ENCODE results near the gene PLSCR3. TPM values are rescaled to one million over a fixed set of nuclear protein-coding genes. Genes with fewer than 3 reads are reported as not detected.

Gene PLSCR3
- total RNA-seq, 1 experiment from 2014 or later, result 29.2 TPM

DNA sequence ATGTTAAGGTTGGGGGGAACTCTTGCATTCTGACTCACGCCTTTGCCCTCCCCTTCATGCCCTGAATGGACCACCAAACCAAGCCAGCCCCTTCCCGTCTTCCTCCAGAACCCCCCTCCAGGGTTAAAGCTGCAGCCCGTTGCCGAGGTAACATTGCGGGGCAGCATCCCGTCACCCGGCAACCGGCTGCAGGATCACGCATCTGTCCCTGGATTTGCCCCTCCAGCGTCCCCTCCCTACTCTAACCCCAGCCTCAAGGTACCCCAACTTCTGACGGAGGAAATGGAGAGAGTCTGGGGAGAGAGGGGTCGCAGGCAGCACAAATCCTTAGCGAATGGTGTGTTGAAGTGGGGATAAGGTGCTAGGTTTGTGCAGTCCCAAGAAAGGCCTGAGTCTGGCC, 12.8 kb upstream of the PLSCR3 start:
- DNase-seq (ENCODE audit: low read depth), result no peak

DNA sequence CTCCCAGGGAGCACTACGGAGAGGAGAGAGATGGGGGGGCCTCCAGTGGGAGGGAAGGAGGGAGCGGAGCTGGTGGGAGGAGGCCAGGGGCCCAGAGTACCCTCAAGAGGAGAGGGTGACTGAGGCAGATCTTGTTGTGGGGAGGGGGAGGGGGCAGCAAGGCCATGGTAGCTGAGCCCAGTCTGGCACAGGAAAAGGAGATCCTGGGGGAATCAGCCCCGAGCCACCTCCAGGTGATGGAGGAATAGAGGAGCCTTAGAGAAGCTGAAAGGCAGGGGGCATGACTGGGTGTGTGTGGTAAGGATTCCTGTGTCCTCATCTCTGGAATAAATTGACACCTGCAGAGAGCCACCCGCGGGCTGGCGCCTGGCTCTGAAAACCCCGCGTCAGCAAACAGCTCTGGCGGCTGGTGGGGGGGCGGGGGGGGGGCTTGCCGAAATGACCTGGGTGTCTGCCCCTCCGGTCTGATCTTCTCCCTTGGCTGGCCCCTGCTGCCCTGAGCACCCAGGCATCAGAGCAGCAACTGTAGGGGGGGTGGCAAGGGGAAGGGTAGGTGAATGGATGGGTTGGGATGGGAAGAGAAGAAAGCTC, 12.0 kb upstream of the PLSCR3 start:
- no peak for DNase-seq (ENCODE audit: low read depth)

DNA sequence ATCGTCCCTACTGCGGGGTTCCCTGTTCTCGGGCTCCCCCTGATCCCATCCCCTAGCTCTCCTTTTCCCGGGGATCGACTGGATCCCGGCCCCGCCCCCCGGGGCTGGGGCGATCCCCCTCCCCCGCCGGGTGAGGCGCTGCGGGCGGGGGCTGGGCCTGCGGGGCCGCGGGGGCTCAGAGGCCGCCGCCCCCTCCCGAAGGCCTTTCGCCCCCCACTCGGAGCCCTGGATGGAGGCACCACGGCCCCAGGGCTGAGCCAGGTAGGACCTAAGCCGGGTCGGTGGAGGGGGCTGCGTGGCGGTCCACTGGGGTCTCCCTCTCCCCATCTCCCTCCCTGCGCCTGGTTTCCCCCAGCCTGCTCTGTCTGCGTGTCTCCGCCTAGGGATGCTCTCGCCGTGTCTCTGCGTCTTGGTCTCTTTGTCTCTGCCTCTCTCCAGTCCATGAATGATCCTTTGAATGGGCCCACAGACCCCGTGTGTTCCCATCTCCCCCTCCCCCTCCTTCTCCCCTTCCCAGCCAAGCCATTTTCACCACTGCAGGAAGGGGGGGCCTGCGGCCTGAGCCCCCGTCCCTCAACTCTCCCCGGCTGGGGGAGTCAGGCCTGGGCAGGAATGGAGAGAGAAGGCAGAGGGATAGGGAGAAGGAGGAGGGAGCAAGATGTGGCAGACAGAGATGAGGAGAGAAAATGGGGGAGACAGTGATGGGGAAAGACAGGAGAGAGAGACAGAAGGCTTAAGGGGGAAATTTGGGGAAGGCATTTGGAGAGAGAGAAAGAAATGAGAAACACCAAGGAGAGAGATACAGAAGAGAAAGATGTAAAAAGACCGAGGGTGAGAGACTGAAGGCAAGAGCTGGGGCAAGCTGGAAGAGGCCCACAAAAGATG, 11.3 kb upstream of the PLSCR3 start:
- no peak for DNase-seq (ENCODE audit: low read depth)

DNA sequence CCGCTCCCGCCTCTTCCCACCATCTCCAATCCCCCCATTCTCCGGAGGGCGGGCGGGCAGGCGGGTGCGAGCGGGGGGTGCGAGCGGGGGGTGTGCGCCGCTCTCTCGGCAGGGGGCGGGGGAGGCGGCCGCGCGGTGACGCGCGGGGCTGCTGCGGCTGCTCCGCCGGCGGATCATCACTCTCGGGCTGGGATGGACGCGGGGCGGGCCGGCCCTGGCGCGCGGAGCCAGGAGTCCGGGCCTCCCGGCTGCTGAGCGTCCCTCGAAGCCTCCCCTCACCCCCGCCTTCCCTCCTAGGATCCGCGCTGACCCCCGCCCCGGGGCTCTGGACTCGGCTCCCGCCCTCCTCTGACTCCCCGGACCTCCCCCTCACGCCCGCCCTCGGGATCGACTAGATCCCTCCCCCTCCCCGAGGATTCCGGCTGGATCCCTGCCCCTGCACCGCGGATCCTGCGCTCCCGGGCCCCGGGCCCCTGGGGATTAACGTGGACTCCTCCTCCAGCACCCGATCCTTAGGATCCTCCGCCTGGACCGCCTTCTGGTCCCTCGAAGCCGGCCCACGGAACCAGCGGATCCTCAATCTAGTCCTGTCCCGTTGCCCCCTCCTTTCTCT, 10.5 kb upstream of the PLSCR3 start:
- peak; percentile 26 for DNase-seq (ENCODE audit: low read depth)

DNA sequence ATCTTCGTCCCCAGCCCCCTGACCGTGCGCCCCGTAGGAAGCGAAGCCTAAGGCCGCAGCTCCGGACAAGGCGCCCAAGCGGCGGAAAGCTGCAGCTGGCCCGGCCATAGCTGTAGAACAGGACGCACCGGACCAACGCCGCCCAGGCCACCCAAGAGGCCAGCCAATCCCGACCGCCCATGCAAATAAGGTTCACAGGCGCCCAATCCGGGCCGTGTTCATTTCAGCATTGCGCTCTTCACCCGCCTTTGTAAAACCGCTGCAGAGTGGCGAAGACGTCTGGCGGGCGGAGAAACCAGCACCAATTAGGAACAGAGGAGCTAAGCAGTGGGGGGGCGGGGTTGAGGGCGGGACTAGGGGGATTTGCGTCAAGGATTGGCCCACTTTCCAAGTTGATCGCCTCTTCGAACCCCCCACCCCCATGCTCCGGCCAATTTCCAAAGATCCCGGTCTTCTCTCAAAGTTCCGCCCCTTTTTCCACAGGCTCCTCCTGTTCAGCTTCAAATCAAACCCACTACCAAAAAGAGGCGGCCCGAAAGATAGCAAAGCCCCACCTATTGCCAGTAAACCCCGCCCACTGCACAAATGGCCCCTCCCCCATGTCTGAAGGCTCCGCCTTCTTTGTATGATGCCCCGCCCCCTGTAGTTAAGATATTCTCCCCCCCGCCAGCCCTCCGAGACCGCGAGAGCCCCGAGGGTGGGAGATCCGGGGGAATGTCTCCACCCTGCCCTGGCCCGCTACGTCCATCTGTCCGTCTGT, 9.8 kb upstream of the PLSCR3 start, which contains the start of gene TMEM256:
Gene TMEM256 (minus strand): TSS at position 121 of the 760 bp plus-strand sequence. CDS start 13 bp downstream, at position 108.
- peak; percentile 99 for DNase-seq (ENCODE audit: low read depth)

DNA sequence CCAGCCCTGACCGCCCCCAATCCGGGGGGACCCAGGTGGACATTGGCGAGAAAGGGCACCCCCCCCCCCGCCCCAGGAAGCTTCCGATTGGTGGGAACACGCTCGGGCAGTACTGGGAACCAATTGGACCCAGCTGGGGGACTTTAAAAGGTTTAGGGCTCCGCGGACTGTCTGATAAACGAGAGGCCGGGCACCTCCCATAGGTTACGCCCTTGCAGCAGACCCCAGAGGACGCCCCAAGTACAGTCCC, 9.3 kb upstream of the PLSCR3 start:
- DNase-seq (ENCODE audit: low read depth), result peak; percentile 76

DNA sequence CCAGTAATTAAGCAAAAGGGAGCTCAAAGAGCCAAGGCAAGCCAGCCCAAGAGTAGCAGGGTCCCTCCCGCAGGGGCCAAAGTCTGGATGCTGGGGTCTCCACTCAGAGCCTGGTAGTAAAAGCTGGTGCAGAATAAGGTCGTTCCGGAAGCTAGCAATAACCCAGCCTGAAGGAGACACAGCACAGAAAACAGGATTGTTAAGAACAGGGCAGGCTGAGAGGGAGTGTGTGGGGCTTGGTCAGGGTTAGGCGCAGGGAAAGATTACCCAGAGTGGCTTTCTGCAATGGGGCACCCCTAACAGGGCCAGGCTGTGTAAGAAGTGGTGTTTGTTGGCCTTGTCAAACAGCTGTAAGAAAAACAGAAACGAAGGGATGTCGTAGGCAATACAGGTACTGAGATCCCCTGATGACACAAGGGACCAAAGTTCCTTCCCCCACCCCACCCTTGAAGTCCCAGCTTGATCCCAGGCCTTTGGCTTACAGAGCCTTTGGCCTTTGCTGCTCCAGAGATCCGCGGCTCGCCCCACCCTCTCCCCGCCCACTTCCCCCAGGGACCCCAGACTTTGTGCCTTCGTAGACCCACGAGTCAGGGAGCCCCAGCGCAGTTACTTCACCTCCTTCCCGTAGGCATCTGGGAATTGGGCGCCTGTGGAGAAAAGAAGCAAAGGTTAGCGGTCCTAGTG, 8.9 kb upstream of the PLSCR3 start:
- no peak for DNase-seq (ENCODE audit: low read depth)

DNA sequence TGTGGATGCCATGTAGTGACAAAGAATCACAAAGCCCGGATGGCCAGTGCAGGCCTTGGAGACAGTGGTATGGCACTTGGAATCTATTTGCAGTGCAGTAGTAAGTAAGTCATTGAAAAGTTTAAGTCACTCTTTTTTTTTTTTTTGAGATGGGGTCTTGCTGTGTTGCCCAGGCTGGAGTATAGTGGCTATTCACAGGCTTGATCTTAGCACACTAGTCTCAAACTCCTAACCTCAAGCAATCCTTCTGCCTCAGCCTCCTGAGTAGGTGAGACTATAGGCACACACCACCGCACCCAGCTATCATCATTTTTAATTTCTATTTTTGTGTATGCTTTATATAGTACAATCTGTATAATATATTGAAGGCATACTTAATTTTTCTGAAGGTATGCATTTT, 4.3 kb upstream of the PLSCR3 start:
- no peak for DNase-seq (ENCODE audit: low read depth)

DNA sequence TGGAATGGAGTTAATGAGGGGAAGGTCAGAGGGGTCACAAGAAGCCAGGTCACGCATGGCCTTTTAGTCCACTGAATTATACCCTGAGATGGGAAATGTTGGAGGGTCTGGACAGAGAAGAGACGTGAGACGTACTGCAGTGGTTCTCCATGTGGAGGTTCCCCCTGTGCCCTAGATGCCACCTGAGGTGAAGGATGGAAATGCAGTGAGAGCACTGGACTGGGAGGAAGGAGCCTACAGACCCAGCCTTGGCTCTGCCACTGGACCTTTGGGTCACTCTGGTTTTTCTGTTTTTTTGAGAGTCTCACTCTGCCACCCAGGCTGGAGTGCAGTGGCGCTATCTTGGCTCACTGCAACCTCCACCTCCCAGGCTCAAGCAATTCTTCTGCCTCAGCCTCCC, 1.8 kb upstream of the PLSCR3 start:
- DNase-seq (ENCODE audit: low read depth), result no peak

DNA sequence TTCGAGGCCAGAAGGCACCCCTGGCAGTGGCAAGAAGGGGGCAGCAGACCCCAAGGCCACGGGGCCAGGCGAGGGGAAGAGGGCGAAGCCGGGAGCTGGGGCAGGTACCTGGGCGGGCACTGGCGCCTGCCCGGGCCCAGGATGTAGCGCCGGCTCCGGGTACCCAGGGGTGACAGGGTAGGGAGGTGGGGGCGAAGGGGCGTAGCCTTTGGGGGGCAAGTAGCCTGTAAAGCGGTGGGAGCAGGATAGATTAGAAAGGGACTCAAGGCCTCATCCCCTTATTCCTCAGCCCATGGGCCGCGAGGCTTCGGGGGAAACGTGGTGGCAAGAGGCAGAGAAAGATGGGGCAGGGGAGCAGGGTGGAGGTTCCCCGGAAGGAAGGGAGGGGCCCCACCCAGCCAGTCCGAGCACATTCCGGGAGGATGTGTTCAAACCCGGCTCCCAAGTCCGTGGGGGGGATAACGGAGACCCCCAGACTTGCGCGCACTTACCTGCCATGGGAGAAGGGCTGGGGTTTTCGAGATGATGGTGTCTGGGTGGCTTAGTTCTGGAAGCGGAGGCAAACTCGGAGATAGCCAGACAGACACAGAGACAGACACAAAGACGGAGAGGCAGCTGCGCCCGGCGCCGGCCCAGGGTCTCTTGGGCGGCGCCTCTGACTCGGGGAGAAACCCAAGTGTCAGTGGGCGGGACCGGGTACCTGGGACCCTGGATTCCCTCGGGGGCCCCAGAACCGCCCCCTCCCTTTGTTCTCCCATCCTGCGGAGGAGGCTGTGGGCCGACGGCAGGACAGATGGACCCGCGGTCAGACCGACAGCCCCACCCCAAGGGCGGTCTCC, 493 bp downstream of the PLSCR3 start:
- DNase-seq (ENCODE audit: low read depth), result peak; percentile 31

DNA sequence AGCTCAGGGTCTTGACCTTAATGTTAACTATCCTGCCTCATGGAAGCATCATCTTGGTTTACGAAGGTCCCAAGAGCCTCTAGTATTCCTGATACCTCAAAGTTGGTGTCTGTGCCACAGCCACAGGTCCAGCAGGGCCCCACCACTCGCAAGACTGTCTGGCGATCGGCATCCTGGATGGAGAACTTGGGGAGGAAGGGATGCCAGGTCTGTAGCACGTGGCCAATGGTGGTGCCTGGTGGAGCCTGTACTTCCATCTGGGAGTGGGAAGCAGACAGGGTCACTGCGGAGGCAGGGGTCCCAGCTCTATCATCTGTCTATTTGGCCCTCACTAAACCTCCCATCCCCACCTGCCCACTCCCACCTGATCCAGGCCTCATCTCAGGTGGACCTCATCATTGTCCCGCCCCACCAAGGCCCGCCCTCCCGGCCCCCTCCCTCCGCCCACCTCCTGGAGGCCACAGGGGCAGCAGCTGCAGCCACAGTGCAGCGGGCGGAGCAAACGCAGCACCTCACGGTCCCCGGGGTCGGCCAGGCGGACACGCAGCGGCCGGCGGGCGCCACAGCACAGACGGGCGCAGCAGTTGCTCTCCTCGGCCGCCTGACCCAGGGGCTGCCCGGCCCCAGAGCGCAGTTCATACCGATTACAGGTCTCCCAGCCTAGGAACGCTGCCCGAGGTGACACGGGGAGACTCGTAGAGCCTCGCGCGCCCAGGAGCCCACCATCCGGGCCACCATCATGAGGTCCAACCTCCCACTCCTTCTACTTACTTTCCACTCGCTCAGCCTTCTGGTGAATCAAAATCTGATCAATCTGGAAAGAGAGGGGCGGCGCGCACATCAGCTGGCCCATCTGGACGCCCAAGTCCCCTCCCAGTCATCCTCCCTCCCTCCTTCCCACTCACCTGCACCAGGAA, 1.4 kb downstream of the PLSCR3 start:
- DNase-seq (ENCODE audit: low read depth), result no peak

DNA sequence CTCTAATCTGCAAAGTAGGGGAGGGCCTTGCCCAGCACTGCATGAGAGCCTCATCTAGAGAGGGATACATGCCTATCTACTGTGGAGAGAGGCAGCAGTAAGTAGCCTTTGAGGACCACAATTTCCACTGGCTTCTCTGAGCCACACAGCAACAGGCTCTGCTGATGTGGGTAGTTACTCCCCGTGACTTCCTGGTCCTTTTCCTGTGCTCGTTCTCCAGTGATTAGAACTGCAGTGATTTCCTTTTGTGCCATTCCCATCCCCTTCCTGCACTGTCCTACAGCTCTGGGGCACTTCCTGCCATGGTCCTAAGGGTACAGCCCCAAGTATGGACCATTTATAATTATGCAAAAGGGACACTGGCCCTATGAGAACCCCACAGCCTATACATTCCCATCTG, 3.0 kb downstream of the PLSCR3 start:
- no peak for DNase-seq (ENCODE audit: low read depth)

DNA sequence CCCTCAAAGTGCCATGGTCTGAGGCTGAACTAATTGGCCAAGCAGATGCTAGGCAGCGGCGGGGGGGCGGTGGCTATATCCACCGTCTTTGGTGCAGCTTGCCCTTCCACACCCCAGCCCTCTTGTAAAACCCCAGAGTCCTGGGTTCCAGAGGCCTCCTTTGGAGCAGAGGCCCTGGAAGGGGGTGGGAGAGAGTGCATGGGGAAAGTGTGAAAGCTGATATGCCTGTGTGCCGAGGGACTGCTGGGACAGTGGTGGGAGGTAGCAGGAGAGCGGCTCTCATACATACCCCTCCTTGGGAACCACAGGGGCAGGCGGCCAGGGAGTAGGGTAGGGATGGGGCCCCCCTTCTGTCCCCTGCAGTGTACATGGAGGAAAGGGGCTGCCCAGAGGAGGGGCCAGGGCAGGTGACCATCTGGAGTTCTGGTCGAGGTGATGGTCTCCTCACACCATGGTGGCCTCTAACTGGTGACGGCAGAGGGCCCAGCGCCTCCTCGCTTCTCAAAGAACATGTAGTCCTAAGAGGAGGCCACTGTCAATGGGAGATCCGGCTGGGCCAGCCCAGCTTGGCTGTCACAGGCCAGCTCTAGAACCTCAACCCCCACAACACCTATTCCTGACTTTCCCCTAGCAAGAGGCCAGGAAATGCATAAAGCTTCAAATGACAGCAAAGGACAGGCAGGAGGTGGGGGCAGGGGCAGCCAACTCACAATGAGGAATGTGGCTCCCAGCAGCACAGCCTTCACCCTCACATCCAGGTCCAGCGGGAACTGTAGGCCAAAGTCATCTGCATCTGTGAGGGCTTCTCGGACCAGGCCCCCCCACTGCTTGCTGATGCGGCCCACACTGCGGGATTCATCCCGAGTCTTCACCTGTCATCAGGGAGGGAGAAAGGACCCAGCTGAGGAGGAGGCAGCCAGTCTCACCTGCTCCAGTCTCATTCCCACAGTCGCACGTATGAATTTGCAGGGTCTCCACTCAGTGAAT, 4.1 kb downstream of the PLSCR3 start:
- no peak for DNase-seq (ENCODE audit: low read depth)

DNA sequence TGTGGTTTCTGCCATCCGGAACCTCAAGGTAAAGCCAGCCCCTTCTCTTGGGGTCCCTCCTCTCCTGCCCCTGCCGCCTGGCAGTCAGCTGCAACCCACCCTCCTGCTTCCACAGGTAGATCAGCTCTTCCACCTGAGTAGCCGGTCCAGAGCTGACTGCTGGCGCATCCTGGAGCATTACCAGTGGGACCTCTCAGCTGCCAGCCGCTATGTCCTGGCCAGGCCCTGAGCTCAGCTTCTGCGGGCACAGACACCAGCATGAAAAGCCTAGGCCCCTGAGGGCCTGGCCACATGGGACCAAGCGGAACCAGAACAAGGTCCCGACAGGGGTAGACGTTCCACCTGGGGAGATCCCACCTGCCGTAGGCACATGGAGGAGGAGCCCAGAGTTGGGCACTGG, 5.5 kb downstream of the PLSCR3 start:
- DNase-seq (ENCODE audit: low read depth), result no peak

DNA sequence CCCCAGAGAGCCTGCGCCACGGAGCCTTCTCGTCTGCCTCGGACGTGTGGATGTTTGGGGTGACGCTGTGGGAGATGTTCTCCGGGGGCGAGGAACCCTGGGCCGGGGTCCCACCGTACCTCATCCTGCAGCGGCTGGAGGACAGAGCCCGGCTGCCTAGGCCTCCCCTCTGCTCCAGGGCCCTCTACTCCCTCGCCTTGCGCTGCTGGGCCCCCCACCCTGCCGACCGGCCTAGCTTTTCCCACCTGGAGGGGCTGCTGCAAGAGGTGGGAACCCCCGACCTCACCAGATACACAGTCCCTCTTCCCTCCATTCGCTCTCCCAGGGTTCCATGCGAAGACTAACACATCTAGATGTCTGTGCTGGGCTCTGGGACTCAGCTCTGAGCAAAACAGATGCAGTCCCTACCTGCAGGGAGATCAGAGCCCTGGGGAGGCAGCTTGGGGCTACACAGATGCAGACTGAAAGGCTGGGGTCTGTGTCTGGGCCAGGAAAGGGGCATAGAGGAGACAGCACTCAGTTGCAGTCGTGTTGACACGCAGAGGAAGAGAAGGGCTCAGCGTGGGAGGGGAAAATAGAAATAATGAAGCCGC, 9.7 kb downstream of the PLSCR3 start:
- DNase-seq (ENCODE audit: low read depth), result no peak

DNA sequence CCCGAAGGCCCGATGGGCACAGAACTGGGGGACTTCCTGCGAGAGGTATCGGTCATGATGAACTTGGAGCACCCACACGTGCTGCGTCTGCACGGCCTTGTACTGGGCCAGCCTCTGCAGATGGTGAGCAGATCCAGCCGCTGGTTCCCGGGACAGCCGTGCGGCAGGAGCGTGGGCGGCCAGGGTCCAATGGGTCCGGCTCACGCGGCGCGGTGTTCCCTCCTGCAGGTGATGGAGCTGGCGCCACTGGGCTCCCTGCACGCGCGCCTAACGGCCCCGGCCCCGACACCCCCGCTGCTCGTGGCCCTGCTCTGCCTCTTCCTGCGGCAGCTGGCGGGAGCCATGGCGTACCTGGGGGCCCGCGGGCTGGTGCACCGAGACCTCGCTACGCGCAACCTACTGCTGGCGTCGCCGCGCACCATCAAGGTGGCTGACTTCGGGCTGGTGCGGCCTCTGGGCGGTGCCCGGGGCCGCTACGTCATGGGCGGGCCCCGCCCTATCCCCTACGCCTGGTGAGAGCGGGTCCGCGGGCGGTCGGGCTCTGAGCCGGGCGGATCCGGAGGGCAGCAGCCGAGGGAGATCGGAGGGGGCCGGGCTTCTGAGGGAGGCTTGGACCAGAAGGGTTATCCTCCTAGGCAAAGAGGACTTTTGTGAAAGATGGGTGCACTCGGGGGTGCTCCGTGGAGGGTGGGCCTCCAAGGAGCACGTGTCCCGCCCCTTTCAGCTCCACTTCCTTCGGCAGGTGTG, 10.4 kb downstream of the PLSCR3 start:
- peak; percentile 32 for DNase-seq (ENCODE audit: low read depth)

DNA sequence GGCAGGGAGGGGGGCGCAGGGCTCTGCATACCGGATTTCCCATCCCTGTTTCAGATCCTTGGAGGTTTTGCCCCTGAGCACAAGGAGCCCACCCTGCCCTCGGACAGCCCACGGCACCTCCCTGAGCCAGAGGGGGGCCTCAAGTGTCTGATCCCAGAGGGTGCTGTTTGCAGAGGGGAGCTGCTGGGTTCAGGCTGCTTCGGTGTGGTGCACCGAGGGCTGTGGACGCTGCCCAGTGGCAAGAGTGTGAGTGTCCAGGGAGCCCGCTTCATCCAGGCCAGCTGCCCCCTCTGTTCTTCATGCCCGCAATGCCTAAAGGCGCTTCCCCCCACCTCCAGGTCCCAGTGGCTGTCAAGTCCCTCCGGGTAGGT, 11.0 kb downstream of the PLSCR3 start:
- no peak for DNase-seq (ENCODE audit: low read depth)

DNA sequence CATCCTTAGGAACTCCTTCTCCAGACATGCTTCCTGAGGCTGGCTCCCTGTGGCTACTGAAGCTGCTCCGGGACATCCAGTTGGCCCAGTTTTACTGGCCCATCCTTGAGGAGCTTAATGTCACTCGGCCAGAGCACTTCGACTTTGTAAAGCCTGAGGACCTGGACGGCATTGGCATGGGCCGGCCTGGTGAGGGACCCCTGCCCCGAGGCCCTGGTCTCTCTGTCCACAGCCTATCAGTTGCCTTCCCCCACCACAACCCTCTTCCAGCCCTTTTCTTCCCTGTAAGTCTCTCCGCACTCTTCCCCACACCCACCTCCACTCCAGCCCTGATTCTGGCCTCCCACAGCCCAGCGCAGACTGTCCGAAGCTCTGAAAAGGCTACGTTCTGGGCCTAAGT, 11.4 kb downstream of the PLSCR3 start:
- no peak for DNase-seq (ENCODE audit: low read depth)
